Cardiac septum (tissue), 1 donor: Measurements from ENCODE around the gene SLC22A23. TPM values are rescaled to one million over a fixed set of nuclear protein-coding genes. Genes with fewer than 3 reads are reported as not detected.

Source experiments
- DNase-seq: peaks from one replicate; pipeline ENCODE4 v3.0.0-alpha.2; 2020; ENCODE audit warnings: low spot score
- intact Hi-C: fragments of 100-400 bp; cut with DNase I; formaldehyde crosslinking; loops from one replicate; pipeline ENCODE4 v1.14.0; 2022
- total RNA-seq: library from RNA; stranded (reverse); fragmentation: NEBNext Ultra II Directional; extraction: Animal tissue kit (Norgen Biotek cat#: 25700); gene quantifications from one replicate; pipeline ENCODE4 v1.2.1, GENCODE V29; 2021
- donor health status: DM: no; HTN: no; CAD: no.

SLC22A23 gene
- total RNA-seq, 1 donor from 2014 or later = 3.2 TPM

DNA sequence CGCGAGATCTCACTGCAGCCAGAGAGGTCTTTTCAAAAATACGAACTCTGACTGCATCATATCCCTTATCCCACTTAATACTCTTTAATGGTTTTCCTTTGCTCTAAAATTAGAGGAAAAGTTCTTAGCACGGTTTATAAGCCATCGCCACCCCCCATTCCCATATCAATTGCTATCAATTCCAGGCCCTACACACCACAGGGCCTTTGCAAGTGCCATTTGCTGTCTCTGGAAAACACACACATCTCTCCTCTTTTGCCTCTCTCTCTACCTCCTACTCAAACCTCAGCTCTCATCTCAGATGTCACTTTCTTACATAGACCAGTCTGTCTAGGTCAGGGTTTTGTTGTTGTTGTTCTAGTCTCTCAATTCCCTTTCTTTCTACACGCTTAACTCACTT, 9.8 kb downstream of the SLC22A23 start:
- DNase-seq = no peak
- intact Hi-C loops = no loop called here

DNA sequence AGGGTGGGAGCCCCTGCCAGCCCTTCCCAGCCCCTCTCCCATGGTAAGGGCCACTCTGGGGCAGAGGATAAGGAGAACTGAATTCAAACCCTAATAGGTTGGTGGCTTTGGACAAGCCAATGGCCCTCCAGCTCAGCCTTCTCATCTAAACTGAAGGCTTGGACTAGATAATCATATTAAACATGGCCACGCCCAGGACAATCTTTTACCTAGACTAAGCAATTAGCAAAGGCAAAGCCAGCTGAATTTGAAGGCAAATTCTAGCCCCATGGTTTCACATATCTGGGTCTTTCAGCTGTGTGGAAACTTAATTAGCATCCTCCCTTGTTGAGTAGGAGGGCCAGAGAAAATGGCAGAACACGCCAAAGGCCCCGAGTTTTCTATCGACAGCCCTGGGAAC, 10.7 kb downstream of the SLC22A23 start:
- no peak for DNase-seq
- intact Hi-C loops = no loop called here

DNA sequence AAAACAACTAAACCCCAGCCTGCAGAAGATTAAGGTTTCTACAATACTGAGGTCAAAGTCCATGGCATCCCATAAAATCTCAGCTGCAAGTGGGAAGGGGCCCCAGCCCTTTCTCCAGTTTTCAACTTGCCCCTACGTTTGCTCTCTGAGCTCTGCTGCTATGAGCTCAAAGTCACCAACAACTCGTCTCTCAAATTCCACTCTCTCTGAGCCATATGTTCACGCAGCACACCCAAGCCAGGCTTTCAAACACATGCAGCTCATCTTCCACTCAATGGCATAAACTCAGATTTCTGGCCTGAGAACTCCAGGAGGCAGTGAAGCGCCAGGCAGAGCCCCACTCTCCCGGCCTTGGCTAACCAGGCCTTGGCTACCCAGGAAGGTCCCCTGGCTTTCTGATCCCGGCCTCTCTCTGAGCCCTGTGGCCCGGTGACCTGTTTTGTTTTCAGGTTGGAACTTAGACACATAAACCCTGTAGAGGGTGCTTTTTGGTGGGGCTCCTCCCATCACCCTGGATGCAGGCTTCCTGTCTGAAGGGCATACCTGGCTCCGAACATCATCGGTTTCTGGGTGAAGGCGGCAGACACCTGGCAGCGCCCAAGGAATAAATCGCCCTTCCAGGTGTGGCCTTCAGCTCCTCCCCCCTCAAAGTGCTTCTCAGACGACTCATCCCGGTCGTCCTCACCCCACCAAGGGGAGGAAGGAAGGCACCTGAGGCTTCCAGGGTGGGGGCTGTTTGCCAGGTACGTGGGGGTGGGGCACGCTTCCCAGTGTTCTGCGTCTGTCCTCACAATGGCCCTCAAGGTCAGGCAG, 12.4 kb downstream of the SLC22A23 start:
- no peak for DNase-seq
- intact Hi-C loops = no loop called here

DNA sequence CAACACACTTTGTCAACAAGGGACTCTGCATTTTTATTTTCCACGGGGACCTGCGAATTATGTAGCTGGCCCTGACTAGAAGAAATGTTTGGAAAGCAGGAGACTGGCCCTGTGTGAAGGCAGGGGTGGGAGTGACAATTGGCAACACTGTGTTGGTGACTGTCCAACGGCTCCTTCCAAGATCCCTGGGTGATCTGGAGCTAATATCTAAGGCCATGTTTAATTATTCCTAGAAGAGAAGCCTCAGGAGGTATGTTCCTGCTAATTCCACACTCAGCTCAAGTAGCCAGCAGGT, 13.7 kb downstream of the SLC22A23 start:
- intact Hi-C loops = no loop called here
- no peak for DNase-seq

DNA sequence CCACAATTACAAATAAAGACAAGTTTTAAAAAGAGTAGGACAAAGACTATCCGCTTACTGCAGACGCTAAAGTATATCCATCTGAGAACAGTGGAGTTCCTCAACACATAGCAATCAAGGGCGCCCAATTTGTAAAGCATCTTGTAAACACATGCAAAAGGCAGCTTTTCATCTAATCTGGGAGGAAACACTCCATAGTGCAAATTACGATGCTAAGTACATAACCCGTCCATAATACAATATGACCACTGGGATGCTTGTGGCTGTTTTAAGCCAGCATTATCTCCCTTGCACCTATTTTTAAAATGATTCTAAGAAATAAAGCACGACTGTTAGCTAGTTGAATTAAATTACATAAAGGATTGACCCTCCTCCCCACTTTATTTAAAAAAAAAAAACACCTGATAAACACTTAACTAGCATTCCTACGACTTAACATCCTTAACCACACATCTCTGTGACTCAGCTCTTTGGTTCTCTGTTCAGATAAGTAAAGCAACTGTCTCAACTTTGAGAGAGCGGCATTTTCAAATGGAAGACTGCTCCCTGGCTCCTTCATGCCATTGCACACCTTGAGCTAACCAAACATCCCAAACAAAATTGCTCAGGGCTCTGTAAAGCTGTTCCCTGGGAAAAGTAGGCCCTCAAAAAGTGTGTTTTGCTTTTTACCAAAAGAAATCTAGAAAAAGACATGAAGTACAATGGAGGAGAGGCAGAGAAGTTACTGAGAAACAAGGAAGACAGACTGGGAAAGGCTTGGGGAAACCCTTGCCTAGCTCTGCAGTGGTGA, 14.2 kb downstream of the SLC22A23 start:
- DNase-seq = no peak

DNA sequence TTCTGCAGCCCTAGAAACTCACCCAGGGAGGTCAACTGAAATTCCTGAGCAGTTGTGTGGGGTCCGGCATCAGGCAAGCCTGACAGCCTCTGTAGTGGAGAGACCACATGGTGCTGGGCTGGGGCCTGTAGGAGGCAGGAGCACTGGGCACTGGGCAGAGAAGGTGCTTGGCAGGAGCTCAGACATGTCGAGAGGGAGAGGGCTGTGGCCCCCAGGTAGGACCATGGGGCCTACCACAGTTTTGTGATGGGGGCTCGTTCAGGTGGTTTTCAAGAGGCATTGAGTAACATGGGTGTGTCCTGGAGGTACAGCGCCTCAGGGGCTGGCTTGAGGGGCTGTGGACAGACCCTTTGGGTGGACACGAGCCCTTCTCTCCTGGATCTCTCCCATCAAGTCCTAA, 15.9 kb downstream of the SLC22A23 start:
- no peak for DNase-seq
- intact Hi-C loops = no loop called here

More for the DNA sequence above, 14.2 kb downstream of the SLC22A23 start:
- intact Hi-C loops = no loop called here

DNA sequence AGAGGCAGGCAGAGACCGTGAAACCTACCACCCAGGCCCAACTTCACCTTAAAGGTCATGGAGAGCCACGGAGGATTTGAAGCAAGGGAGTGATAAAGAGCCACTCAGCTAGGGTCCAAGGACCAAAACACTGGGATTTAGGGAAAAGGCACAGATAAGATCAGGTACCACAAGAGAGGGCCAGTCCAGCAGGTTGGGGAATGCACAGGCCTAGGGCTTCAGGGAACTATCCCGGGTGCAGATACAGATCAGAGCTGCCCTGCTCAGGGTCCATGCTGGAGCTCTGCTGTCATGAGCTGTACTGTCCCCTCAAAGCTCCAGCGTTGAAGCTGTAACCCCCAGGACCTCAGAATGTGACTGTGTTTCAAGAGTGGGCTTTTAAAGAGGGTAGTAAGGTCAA, 16.9 kb downstream of the SLC22A23 start:
- intact Hi-C loops = no loop called here
- no peak for DNase-seq

DNA sequence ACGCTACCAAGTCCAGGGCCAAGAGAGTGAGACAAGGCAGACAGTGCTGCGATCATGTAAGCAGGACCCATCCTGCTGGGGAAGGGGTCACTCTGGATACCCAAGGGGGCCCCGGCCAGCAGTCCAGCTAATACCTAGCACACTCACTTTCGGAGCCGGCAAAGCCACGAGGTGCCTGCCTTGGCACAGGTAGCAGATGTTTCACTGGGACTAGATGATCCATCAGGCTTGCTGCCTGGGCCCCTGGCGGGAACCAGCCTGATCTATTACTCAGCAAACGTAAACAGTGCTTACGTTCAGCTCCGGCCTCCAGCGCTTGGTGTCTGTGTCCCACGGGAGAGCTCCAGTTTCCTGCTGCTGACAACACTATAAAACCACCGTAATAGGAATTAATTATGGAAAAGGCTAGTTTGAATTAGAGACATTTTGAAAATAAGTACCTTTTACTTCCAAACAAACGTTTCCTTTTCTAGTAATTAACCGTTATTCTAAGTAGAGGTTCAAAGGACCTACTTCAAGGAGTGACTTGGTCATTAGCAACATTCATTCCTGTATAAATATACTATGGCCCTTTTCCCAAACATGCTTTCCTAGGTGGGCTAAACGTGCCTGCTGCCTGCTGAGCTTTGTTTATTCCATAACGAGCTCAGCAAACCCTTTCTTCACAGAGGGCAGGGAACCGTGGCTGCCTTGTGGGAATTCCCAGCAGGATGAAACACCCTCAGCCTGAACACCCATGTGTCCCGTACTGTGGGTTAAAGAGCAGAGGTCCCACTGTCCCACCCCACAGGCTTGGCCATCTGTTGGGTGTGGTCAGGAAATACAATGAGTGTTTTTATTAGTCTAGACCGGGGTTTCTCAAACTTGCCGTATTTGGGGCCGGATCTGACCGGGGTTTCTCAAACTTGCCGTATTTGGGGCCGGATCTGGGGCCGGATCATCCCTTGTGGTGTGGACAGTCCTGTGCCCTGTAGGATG, 18.4 kb downstream of the SLC22A23 start:
- DNase-seq = no peak

DNA sequence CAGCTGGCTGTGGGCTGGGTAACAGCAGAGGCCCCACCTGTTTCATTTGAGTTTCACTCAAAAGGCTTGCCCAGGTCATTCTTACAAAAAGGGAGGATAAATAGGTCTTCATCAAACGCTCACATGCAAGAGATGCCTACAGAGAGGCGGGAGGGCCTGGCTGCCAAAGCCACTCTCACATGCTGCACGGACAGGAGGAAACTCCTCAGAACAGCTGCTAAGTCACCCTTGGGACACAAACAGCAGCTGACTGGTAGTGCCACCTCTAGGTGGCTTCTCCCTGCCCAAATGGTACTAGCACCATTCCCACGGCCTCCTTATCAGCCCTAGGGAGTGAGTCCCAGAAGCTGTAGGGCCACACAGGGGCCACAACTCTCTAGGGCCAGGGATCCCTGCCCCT, 23.8 kb downstream of the SLC22A23 start:
- no peak for DNase-seq
- intact Hi-C loops = no loop called here

More for the DNA sequence above, 18.4 kb downstream of the SLC22A23 start:
- intact Hi-C loops = no loop called here

DNA sequence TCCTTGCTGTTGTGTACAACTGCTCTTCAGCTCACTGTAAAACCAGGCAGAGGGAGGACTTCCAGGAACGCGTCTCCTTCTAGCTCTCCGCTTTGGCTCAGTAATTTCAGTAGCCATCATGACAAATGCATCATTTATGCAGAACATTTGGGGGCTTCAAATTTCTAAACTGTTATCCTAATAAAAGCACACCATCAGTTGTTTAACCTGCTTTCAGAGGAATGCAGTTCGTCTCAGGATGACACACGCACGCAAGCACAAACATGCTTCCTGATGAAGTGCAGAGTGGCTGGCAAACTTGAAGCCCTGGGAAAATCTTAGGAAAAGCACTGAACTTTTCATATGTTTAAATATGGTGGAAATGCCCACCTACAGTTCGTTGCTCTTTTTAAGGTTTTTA, 24.4 kb downstream of the SLC22A23 start:
- DNase-seq = no peak
- intact Hi-C loops = no loop called here

DNA sequence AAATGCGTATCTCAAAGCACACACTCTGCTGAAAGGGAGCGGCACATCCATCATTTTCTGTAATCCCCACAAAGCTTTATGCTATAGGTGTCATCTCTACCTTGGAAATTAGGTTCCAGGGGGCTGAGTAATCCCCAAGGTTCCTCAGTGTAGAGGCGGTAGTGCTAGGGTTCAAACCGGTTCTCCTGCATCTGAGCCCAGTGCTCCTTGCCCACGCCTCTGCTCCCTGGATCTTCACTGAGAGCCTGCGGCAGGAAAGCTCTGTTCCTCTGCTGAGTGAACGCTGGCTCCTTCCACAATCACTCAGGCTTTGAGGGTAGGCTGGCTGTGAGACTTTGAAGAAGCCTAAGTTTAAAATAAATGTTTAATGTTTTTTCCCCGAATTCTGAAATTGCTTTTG, 24.9 kb downstream of the SLC22A23 start:
- intact Hi-C loops = no loop called here

DNA sequence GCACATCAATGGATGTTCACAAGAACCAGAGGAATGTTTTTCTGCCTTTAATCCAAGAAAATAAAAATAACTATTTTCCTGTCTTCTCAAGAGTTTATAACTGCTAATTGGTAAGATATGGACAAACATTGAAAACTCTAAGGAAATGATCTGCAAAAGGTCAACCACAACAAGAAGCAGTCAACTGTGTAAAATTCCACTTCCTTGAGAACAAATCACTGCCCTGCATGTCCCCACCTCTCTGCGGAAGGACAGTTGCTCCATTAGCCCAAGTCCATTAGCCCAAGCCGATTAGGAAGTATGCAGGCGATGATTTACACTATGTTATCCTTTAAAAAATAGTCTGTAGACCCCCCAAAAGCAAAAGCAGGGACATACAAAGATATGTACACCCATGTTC, 27.6 kb downstream of the SLC22A23 start:
- intact Hi-C loops = no loop called here
- DNase-seq = no peak

More for the DNA sequence above, 24.9 kb downstream of the SLC22A23 start:
- DNase-seq = no peak

DNA sequence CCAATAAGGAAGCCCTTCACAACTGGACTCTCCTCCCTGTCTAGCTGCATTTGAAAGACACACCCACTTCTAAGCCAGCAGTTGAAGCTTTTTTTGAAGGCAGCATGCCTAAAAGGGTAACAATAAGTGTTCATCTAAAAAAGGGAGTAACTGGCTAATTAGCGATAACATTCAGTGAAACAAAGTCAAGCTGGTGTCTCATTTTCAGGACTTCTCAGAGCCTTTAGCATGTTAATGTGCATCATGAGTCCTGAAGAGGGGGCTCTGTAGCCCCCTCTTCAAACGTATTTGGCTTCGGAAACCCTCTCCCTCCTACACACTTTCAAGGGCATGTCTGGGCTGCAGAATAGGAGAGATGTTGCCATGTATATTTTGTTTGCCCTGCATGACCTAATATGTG, 28.1 kb downstream of the SLC22A23 start:
- no peak for DNase-seq
- intact Hi-C loops = no loop called here

DNA sequence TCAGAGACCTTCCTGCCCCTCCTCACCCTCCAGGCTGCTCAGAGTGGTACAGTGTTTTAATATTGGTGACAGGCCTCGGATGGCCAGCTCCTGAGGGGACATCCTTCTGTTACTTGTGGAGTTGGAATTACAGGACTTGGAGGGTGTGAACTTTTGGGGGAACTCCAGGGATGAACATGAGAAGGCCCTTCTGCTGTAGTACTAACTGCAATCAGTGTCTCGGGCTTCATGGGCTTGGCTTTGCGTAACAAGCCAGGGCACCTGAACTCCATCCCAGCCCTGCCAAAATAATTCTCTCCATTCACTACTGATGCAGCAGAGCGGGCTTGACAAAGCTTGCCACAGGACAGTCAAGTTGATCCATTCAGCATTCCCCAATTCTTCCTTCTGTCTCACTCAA, 28.6 kb downstream of the SLC22A23 start:
- no peak for DNase-seq
- intact Hi-C loops = no loop called here

DNA sequence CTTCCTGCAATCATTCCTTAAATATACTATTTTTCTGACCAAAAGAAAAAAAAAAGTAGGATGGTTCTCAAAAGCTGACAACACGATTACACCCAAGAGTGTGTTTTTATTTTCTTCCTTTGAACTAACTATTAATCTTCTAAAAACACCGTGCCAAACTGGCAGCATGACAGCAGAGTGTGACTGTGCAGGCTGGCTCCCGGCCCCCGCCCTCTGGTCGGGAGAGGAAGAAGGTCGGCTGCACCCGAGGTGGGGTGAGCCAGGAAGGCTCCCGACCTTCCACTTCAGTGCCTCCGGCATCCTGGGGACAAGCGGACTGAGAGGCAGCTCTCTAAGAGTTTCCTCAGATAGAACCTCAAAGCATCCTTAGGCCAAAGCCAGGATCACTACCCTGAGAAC, 29.2 kb downstream of the SLC22A23 start:
- intact Hi-C loops = no loop called here
- DNase-seq = no peak

DNA sequence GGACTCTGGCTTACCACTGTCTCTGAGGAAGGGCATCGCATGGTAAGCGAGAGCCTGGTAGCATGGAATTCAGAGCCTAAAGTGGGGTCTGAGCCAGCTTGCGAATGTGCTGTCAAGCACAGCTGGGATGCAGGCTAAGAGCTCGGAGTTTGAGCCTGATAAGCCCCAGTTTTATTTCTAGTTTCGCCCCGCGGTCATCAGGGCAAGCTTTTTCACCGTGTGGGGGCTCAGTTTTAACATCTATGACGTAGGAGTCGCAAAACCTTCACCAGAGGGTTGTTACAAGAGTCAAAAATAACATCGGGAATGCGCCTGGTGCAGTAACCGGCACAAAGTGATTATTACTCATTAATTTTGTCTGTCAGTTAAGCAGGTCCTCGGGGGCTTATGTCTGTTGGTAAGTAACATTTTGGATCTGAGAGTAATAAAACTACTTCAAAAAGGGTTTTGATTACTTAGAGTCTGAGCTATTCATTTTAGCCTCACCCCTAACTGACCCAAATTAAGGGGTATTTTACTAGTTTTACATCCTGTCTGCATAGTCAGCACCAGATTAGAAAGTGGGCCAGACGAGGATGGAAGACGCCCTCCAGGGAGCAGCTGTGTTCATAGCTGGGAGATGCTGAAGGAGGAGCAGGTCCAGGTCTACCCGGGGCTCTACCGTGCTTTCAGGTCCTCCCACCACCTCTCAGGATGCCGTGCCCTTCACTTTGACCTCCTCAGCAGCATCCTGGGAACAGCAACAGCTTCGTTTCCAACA, 29.7 kb downstream of the SLC22A23 start:
- DNase-seq = no peak
- intact Hi-C loops = no loop called here

DNA sequence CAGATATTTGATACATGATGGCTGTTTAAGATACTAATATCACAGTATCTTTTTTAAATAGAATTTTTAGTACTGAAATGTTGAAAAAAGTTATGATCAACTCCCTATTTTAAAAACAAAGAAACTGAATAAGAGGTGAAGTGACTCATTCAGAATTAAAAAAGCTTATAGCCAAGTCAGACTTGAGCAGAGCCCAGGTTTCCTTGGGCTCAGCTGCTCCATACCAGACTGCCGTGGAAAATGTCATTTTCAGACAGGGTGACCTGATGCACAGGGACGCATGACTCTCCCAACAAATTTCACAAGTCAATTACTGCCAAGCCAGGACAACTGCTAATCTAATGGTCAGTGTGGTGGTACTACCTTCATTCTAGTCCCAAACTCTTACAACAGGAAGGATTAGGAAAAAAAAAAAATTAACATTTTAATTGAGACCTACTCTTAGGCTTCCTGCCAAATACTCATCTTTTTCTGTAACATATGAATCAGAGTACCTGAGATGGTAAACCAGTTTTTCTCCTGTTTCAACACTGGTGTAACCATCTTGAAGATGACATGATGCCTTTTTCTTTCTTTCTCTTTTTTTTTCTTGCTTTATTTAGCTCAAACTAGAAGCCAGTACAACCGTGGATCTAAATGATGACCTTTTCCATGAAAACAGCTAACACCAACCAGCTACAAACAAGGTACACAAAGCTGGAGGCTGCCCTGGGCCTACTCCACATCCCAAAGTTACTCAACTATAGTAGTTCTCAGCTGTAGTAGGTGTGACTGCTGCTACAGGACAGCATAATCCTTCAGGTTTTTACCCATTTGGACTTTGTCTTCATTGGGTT, 30.5 kb downstream of the SLC22A23 start:
- DNase-seq = no peak
- intact Hi-C loops = no loop called here

DNA sequence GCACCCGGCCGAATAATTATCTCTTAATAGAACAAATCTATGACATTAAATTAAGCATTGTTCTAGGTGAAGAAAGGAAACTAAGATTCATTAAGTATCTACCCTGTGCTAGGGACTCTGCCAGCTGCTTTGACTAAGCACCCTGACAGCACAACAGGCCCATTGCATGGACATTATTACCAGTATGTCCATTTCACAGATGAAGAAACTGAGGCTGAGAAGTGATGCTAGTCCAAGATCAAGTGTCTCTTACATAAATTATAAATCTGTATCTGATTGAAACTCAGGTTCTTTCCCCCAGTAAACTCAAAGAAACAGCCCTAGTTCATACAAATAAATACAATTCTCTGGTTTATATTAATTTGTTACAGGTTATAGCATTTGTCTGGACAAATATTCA, 31.3 kb downstream of the SLC22A23 start:
- DNase-seq = no peak
- intact Hi-C loops = no loop called here
